Lower lobe of right lung (tissue), 2 donors: Measurements from ENCODE around the gene N4BP2. TPM values are rescaled to one million over a fixed set of nuclear protein-coding genes. Genes with fewer than 3 reads are reported as not detected.
"Not testable (repeated sequence)": the region's sequence is repeated elsewhere in the genome, so short reads cannot be mapped to it uniquely, and the experiment has no call there.

Experiments
- ATAC-seq, 2 donors: fragments of 200-7000 bp; cut with Tn5 transposase; one replicate each; pipeline ENCODE4 v1.9.1; 2020 to 2022; ENCODE audit warnings: mild to moderate bottlenecking in 2 of 2, moderate library complexity in 2 of 2
- DNase-seq: peaks from one replicate; pipeline ENCODE4 v3.0.0-alpha.2; 2020
- H3K27ac ChIP-seq: fragments of 200-600 bp; one replicate; pipeline ENCODE4 v1.8.0; 2022
- H3K27me3 ChIP-seq: fragments of 200-600 bp; one replicate; pipeline ENCODE4 v1.8.0; 2022; ENCODE audit warnings: low read depth
- H3K36me3 ChIP-seq: fragments of 200-600 bp; one replicate; pipeline ENCODE4 v1.8.0; 2022; ENCODE audit warnings: mild to moderate bottlenecking
- H3K4me1 ChIP-seq: fragments of 200-600 bp; one replicate; pipeline ENCODE4 v1.8.0; 2022
- H3K4me3 ChIP-seq: fragments of 200-600 bp; one replicate; pipeline ENCODE4 v1.8.0; 2022; ENCODE audit warnings: mild to moderate bottlenecking
- H3K9me3 ChIP-seq: fragments of 200-600 bp; one replicate; pipeline ENCODE4 v1.8.0; 2022
- CTCF ChIP-seq: fragments of 200-600 bp; IDR thresholded peaks from one replicate; pipeline ENCODE4 v1.8.0; 2022; ENCODE audit warnings: antibody characterized with exemption, mild to moderate bottlenecking
- intact Hi-C: fragments of 100-400 bp; cut with DNase I; formaldehyde crosslinking; loops from one replicate; pipeline ENCODE4 v1.11.0; 2022
- total RNA-seq: library from RNA; stranded (reverse); fragmentation: NEBNext Ultra II Directional; extraction: Animal tissue kit (Norgen Biotek cat#: 25700); gene quantifications from one replicate; pipeline ENCODE4 v1.2.1, GENCODE V29; 2021
- donor health status: DM: no; HTN: yes; CAD: no; lungs with severe emphysema.

Gene N4BP2
- total RNA-seq, 1 donor from 2014 or later: 10.0 TPM

DNA sequence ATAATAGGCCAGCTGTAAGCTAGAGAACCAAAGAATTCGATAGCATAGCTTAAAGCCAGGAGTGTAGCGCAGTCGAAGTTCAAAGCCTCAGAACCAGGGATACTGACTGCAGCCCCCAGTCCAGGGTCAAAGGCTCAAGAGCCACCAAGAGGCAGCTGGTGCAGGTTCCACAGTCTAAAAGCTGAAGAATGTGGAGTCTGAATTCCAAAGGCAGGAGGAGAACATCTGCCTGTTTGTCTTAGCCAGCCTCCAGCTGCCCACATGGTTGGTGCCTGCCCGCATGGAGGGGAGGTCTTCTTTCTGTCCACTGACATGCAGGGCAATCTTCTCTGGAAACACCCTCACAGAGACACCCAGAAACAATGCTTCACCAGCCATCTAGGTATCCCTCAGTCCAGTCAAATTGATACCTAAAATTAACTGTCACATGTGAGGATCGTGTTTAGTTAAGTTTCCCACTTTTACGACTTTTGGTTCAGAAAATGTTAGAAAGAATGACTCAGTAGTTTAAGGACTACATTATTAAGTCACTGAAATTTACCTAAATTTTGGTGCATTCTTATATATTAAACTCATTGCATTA, 87.4 kb downstream of the N4BP2 start:
- ATAC-seq (no peak), DNase-seq (no peak)
- TF ChIP-seq CTCF: no peak
- H3K27me3 ChIP-seq: no peaks in the 10 kb centered on the region
- H3K9me3 ChIP-seq: no peaks in the 10 kb centered on the region
- peaks cover 28% of the 10 kb centered on the region for H3K36me3 ChIP-seq
- no peaks in the 10 kb centered on the region for H3K4me1 ChIP-seq
- no peak overlapping the region for H3K4me3 ChIP-seq
- intact Hi-C loops: no loop called here
- no peak overlapping the region for H3K27ac ChIP-seq

- Histone ChIP-seq H3K9me3 (no peaks in the 10 kb centered on the region), H3K27ac (no peak overlapping the region), H3K4me1 (no peaks in the 10 kb centered on the region), H3K4me3 (no peak overlapping the region), H3K36me3 (peaks cover 28% of the 10 kb centered on the region), H3K27me3 (no peaks in the 10 kb centered on the region)
- no peak for TF ChIP-seq CTCF
- intact Hi-C loops: no loop called here
- ATAC-seq (no peak), DNase-seq (no peak)
Observed at GRCh38 chr4:40144716-40145115, 88.1 kb downstream of the N4BP2 start.

DNA sequence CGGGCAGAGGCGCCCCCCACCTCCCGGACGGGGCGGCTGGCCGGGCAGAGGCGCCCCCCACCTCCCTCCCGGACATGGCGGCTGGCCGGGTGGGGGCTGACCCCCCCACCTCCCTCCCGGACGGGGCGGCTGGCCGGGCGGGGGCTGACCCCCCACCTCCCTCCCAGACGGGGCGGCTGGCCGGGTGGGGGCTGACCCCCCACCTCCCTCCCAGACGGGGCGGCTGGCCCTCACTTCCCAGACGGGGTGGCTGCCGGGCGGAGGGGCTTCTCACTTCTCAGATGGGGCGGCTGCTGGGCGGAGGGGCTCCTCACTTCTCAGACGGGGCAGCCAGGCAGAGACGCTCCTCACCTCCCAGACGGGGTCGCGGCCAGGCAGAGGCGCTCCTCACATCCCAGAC, 90.8 kb downstream of the N4BP2 start:
- H3K27me3 ChIP-seq, H3K4me3 ChIP-seq, H3K27ac ChIP-seq, DNase-seq, H3K9me3 ChIP-seq, intact Hi-C loops, H3K4me1 ChIP-seq, ATAC-seq: not testable (repeated sequence)
- H3K36me3 ChIP-seq: peaks cover 27% of the 10 kb centered on the region

- H3K36me3 ChIP-seq: peaks cover 9% of the 10 kb centered on the region
- DNase-seq: no peak
Observed at GRCh38 chr4:40149960-40150385, 93.3 kb downstream of the N4BP2 start.

DNA sequence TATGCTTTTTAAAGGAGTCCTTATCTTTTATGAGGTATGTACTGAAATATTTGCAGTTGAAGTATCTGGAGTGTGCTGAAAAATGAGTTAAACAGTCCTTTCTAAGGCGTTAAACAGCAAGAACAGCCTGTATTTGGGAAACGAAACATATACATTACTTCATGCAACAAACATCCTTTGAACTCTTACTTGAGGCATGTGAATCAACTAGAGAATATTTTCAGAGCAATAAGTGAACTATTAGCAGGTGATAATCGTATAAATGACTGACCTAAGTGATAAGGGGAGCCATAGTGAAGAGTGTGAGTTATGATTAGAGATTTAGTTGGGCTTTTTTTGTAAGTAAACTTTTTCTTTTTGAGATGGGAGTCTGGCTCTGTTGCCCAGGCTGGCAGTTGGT, 94.3 kb downstream of the N4BP2 start:
- ATAC-seq: no peak
- intact Hi-C loops: loop anchor here (10.0 kb wide), 1 partner anchor 154 kb away; no protein-coding TSS in a partner anchor

More at GRCh38 chr4:40149960-40150385, 93.3 kb downstream of the N4BP2 start:
- H3K9me3 ChIP-seq: no peaks in the 10 kb centered on the region
- intact Hi-C loops: loop anchor here (10.0 kb wide), 1 partner anchor 155 kb away; no protein-coding TSS in a partner anchor
- H3K4me3 ChIP-seq: no peak overlapping the region
- H3K27me3 ChIP-seq: no peaks in the 10 kb centered on the region
- H3K27ac ChIP-seq: no peak overlapping the region
- TF ChIP-seq CTCF: peak; percentile 94
- no peaks in the 10 kb centered on the region for H3K4me1 ChIP-seq
- ATAC-seq: peak; percentile 90 to 92

More for the DNA sequence above, 94.3 kb downstream of the N4BP2 start:
- Histone ChIP-seq H3K4me1 (no peaks in the 10 kb centered on the region), H3K4me3 (no peak overlapping the region), H3K36me3 (peaks cover 5% of the 10 kb centered on the region), H3K27ac (no peak overlapping the region), H3K9me3 (no peaks in the 10 kb centered on the region), H3K27me3 (no peaks in the 10 kb centered on the region)
- no peak for DNase-seq
- TF ChIP-seq CTCF: no peak
